Activated effector memory CD4-positive, alpha-beta T cell treated with anti-CD3 and anti-CD28 coated beads, Interleukin-2, amount 50 U/mL, for 16 hours (primary cell): Measurements from ENCODE around the gene RASGRP2.

Source experiments
- DNase-seq: peaks from one replicate; pipeline ENCODE4 v3.0.0-alpha.2; 2020

The RASGRP2 gene

DNA sequence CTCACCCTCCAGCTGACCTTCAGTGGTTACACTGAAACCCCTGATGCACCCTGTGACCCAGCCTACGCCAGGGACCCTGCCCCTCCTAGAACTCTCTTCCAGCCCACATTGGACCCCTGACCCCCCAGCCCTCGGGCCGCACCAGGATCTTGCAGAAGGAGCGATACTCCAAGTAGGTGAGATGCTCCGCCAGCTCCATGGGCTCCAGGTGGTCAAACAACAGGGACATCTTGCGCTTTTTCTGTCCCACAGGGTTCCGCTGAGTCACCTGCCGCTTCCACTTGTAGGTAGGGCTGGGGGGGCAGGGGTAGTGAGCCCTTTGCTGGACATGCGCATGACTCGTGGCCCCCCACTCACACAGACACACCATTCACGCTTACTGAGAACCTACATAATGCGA, 4.1 kb downstream of the RASGRP2 start:
- DNase-seq, result no peak

DNA sequence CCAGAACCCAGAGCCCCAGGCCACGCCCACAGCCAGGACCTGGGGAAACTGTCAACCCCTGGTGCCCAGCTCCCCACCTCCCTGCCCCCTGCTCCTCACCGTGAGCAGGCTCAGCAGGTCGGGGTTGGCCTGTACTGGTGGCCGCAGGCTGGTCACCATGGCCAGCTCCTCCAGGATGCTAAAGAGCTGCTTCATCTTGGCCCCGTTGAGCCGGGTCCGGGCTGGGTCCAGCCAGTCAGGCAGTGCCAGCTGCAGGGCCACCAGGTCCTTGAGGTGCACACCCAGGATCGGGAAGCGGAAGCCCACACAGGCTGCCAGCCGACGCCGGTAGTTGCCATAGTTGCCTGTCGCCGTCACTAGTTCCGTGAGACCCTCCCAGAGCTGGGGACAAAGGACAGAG, 7.3 kb downstream of the RASGRP2 start:
- DNase-seq, result no peak

DNA sequence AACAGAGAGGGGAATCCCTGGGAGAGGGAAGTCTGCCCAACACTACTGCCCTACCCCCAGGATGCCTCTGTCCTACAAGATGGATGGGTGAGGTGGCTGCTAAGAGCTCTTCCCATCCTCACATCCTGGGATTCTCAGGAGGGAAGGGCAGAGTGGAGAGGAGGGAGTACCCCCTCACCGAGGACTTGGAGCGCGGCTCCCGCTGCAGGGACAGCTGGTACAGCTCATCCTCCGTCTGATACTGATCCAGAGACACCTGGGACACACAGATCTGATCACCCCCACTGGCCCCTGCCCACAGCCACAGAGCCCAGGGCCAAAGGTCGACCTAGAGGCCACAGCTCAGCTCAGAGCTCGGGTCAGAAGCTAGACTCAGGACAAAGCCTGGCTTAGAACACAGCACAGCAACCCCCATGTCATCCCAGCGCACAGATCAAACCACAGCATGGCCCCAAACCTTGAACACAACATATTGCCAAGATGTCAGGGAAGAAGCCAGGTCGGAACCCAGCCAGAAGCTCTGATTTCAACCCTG, 8.2 kb downstream of the RASGRP2 start:
- DNase-seq, result no peak

DNA sequence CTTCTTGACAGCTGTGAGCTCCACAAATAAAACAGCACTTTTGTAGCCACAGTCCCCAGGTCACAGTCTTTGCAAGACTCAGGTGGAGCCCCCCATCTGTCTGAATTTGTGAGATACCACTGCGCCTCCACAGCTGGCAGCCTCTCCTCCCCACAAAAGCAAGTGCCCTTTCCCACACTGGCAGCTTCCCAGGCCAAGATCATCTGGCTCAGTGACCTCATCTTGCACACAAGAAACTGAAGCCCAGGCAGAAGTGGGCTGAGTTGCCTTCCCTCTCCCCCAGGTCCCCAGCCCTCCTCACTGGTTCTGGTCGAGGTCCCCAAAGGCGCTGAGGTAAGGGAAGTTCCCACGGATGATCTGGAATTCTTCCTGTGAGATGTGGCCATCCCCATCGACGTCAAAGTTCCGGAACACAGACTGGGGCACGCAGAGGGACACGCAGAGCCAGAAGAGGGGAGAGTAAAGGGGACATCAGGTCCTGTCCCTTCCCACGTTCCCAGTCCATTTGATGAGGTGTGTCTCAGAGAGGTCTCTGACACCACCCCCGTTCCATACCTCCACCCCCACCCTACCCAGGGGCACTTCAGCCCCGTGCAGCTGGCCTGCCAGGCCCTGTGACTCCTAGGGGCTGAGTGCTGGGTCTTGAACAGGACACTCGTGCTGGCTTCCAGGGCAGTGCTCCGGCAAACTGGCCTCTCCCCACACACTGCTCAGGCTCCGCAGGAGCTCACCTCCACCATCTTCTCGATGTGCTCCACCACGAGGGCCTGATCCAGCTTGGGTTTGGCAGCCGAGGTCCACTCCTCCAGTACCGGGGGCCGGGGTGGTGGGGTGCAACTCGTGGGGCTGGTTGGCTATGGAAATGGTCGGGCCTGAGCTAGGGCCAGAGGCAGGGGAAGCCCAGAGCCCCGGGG, 8.9 kb downstream of the RASGRP2 start:
- DNase-seq, result no peak

DNA sequence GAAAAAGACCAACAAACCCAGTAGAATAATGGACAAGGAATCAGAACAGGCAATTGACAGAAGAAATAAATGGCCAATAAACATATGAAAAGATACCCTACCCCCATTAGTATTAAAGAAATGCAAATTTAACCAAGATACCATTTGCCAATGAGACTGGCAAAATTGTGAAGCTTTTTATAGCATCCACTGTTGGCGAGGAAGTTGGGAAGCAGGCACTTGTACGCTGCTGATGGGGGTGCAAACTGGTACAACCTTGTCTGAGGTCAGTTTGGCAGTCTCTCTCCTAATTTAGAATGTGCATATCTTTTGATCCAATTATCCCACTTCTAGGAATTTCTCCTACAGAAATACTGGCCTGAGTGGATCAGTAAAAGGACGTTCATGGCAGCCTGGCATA, 12.3 kb downstream of the RASGRP2 start:
- DNase-seq, result no peak

DNA sequence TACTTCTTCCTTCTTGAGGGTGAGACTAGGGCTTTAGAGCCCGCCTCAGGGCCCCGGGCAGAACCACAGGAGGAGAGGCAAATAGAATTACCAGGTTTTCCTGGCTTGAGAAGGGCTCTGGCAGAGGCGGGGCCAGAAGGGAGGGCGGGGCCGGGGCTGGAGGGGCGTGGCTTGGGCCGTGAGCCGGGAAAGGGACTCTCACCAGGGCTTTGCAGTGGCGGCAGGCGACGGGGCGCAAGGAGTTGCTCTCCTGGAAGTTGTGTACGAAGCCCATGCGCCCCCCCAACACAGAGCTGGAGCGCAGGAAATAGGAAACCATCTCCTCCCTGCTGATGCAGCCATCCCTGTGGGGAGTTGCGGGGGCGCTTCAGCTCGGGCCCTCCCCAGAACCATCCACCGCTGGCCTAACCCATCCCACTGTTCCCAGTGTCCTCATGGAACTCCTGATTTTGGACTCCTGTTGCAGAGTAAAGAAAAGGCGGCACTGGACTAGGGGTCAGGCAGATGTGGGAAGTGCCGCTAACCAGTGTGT, 14.0 kb downstream of the RASGRP2 start:
- DNase-seq, result no peak

DNA sequence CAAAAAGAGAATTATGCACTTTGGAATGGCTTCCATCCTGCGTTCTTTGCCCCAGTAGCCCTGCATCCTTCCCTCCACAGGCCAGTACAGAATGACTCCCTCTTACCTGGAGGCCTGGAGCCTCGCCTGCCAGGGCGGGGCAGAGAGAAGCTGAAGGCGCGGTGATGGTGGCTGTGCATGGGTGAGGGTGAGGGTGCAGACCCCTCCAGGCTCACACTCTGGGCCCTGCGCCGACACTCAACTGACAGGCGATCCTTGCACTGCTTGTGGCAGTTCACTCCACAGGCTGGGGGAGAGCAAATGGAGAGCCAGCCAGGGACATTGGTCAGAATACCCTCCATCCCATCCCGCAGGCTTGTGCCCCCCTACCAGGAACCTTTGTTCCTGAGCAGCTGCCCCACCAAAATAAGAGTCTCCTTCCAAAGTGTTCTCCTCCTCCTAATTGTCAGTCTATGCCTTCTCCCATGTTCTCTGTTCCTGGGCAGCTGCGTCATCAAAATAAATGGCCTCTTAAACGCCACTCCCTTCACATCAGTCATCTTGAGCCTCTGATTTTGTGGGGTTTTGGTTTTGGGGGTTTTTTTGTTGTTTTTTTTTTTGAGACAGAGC, 15.1 kb downstream of the RASGRP2 start:
- DNase-seq, result no peak

DNA sequence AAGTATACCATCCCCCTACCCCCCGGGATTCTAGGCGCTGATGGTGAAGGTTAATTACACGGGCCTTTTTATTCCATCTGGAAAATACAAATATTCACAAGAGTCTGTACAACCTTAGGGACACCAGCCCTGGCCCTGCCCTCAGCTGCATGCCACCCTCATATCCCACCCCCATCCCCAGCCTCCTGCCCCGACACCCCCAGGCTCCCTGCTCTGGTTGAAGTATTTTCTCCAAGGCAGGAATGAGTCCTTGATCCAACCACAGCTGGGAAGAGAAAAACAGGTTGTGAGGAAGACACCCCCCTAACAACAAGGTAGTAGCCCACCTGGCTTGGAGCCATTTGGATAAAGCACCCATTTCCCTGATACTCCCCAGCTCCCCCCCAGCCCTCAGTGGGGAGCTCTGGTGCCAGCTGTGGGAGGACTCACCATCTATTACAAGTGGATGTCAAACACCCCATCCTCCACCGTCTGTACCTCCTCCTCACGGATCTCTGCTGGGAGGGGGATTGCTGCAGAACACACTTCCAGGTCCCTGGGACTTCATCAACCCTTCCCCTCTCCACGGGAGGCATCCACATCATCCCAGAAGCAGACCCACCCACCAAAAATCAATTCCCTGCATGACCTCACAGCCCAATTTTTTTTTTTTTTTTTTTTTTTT, 16.9 kb downstream of the RASGRP2 start:
- DNase-seq, result no peak

DNA sequence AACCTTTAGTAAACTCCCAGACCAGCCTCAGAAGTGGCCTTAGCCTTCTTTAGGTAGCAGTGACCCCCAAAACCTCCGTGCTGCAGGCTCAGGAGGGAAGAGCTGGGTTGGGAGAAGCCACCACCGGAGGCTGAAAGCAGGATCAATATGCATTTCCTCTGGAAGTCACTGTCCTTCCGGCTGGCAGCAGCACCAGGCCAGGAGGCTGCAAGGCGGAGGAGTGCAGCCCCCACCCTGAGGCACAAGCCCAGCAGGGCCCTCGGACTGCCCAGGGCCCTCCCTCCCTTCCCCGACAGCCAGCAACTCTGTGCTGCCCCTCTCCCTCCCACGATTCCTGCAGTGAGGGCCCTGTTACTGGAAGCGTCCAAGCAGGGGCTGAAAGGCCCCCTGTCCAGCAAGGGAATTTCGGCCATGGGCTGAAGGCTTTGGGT, 17.7 kb downstream of the RASGRP2 start:
- DNase-seq, result no peak

DNA sequence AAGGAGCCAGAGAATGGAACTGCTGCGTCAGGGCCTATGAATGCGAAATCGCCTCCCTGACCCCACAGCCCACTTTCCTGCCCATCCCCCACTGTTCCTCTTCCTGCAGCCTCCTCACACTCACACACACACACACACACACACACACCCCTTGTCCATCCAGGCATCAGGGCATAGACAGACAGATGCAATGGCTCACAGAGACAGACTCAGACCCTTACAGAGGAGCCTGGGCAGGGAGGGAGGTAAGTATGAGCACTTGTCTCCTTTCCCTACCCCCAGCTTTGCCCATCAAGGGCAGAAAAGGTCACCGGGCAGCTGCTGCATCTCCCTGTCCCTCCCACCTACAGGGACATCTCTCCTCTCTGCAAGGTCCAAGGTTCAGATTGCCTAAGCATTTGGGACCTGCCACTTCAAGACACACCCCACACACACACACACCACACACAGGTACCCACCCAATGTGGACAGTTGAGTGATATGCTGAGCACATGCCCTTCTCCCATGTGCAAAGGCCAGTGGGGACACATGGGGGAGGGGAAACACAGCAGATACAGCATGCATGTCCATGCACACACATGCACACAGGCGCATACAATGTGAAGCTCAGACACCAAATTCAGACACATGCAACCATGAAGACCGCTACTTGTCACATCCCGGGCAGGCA, 18.9 kb downstream of the RASGRP2 start:
- DNase-seq, result peak; percentile 60

DNA sequence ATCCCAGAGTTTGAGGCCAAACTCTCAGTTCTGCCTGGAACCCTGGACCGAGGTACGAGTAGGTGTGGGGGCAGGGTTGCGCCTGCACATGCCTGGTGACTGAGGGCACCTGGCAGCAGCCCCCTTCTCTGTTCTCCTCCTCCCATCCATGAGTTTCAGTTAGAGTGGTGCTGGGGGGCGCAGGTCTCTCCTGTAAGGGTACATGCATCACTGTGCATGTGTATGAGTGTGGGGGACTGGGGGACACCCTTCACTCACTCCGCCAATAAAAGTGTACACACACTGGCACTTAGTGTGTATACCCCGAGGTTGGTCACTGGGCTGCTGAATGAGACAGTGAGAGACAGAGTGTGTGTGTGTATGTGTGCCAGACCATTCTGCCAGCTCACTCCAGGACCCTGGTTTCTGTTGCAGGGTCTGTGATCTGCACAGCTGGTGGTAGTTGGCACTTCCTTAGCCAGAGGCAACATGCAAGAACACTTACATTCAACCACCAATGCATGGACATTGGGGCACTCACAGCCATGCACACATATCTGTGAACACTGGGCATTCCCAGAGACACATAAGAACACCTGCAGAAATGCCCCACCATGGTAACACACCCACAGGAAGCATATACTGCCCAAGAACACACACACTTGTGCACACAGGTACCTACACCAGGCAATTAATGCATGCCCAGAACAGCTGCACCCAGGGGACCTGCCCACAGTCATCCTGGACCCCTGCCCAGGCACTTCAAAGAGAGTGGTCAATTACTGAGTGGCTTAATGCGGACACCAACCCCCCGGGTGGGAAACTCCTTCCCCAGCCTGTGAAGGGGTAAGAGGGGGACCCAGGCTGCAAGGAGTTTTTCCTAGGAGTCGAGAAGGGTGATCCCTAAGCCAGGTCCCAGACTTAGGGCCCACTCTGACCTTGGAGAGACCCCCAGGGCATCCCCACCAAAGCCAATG, 19.8 kb downstream of the RASGRP2 start:
- peak; percentile 58 for DNase-seq

DNA sequence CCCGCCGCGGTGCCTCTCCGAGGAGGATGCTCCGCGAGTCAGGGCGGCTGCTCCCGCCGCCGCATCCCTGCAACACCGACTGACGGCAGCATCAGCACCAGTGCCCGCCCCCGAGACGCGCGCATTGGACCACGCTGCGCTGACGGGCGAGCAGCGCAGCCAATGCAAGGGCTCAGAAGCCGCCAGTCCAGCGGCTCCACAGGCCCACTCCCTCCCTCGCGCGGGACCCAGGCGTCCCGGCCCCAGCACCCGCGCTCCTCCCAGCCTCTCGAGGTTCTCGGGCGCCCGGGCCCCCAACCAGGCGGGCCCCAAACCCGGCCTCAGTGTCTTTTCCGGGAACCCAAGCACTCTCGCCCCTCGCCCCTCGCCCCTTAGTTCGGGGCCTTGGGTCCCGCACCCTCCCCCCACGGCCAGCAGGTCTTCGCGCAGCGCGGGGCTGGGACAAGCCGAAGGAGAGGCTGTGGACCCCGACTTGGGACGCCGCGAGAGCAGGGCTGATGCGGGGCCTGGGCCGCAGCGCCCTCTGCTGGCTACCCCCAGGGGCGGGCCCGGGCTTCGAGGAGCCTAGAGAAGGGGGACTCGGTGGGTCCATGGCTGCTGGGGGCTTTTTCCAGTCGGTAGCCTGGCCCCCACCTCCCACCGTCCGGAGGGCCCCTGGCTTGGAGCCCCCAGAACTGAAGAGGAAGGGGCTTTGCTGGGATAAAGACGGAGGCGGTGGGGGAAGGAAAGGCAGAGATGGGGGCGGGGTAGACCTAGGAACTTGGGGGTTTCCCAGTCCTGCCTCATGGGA, 20.6 kb downstream of the RASGRP2 start, which contains the start of gene NRXN2:
Gene NRXN2 (minus strand): TSS at position 81 of the 790 bp plus-strand sequence. CDS start 9,498 bp downstream, outside the sequence.
- peak; percentile 95 for DNase-seq

DNA sequence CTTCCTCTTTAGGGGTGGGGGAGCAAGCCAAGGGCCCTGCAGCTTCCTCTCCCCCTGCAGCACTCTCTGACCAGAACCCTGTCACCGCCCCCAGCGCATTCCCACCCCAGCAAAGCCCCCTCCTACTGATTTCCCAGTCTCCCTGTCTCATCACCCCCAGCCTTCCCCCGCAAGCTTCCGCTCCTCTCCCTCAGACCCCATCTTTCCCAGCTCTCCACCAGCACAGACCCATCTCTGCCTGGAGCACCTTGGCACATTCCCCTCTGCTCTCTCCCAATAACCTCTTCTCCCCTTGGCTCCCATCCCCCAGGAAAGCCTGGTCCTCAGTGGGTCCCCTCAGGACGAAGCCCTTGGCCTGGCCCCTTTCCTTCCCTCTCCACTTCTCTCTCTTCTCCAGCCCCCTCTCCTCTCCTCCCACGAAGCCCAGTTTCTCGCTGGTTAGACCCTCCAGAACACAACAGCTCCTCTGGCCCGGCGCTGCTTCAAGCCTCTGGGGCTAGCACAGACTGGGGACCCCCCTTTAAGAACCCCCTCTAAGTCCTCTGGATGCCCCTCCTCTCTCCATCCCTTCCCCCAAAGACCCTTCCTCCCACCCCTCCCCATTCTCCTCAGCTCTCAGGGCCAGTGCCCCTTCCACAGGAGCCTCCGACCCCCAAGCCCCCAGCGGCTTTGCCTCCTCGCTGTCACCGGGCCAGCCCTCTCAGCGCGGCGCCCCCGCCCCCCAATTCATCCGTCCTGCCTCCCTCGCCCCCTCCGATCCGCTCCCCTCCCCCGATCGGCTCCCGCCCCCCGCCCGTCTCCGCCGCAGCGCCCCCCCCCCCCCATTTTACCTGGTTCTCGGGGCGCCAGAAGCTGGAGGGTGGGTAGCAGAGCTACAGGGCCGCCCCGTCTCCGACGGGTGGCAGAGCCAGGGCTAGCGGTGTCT, 21.5 kb downstream of the RASGRP2 start:
- no peak for DNase-seq

DNA sequence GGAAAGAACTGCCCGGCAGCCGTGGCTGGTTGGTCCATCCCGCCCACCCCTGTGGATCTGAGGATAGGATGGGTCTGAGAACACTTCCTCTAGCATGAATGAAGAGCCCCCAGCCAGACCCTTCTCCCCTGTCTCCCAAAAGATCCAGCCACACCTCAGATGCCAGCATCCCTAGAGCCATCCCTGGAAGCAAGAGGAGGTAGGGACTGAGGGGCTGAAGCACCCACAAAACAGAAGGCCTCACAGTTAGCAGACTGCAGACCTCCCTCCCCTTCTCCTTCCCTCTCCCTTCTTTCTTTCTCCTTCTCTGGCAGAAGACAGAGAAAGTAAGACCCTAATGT, 22.6 kb downstream of the RASGRP2 start:
- no peak for DNase-seq

DNA sequence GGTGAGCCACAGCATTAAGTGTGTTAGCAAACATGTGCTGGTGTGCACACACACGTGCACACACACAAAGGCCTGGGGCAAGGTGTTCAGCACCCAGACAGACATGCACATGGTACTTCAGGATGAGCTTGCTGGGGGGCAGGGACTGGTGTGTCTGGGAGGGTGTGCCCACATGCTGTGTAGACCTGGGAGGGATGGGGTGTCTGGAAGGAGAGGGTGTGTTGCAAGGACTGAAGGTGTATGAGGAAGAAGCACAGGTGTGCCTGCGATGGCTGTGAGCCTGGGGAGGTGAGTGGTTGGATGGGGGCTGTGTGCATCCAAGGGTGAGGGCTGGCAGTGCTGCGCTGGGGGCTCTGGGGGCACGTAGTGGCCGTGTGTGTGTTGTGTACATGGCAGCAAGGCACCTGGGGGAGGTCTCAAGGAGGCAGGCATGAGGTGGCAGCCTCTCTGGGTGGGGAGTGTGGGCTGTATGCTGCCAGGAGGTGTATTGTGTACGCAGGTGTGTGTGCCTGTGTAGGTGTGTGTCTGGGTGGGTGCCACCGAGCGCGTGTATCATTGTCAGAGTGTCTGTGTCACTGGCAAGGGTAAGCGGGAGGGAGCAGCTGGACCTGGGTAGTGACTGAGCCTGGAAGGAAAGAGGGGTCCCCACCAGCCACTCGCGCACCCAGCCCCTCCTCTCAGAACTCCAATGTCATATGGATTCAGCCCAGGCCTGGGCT, 23.1 kb downstream of the RASGRP2 start:
- no peak for DNase-seq

DNA sequence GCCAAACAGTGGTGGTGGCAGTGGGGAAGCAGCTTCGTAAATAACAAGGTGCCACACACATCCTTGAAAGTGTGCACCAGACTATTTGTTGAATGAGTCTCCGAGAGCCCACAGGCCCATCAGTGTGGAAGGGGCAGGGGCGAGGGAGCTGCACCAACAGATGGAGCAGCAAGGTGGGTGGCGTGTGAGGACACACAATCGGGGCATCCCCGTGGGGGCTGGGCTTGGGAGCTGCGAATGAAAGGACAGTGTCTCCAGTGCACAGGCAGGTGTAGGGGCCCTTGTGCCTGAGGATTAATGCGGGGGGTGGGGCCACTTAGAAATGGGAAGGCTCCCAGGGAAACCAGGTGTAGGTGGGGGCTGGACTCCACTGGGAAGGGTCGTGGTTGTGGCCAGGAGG, 23.8 kb downstream of the RASGRP2 start:
- DNase-seq, result no peak

DNA sequence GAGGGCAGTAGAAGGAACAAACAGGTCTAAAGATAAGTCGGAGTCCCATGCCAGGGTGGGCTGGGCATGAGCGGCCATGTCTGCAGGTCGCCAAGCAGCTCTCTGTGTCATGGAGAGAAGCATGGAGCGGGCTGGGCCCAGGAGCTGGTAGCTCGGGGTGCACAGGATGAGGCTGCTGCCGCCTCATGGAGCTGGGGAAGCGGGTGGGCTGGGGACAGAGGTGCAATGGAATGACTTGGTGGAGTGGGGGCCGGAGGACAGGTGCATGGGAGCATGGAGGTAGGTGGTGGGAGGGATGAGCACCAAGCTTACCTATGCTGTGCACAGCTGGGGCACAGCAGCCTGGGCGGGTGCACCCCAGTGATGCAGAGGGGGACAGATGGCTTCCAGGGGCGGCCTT, 24.5 kb downstream of the RASGRP2 start:
- no peak for DNase-seq

DNA sequence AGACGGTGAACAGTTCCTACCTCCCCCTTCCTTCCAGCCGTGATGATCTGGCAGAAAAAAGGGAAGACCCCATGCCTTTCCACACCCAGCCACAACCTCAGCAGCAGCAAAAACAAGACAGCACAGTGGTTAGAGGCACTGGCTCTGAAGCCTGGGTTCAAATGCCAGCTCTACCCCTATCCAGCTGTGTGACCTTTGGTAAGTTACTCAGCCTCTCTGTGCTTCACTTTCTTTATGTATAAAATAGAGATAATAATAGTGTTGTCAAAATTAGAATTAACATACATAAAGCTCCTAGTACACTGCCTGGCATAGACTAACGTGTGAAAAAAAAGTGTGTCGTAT, 25.2 kb downstream of the RASGRP2 start:
- no peak for DNase-seq
